ENCODE measurements around the gene PCCA.

The PCCA gene

DNA sequence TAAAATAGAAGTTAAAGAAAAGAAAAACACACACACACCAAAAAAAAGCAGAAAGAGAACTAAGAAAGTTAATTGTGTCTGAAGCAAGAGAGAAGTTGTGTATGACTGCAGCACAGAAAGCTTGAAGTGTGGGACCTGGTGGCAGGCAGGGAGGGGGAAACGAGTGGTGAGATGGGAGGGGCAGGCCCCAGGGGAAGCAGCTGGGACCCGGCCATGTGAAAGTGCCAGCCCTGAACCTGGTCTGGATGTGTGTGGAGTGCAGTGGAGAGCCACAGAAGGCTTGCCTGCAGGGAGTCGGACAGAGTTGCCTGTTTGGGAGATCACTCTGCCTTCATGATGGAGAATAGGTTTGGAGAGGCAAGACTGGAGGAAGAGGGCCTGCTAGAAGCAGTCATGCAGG, 300.7 kb downstream of the PCCA start:
- no peak for DNase-seq (ENCODE audit: low read depth)
- no peak for TF ChIP-seq CTCF (IDR thresholded peaks at IDR 0.05; ENCODE audit: low read depth, low read length, missing control alignments)
- no peak overlapping the region for H3K4me3 ChIP-seq (ENCODE audit: low read depth, low read length)

GRCh38 chr13:100392709-100393630, 304.1 kb downstream of the PCCA start:
- H3K4me3 ChIP-seq (ENCODE audit: low read depth, low read length), result no peak overlapping the region
- peak; percentile 34 for DNase-seq (ENCODE audit: low read depth)
- TF ChIP-seq CTCF (IDR thresholded peaks at IDR 0.05; ENCODE audit: low read depth, low read length, missing control alignments), result no peak

DNA sequence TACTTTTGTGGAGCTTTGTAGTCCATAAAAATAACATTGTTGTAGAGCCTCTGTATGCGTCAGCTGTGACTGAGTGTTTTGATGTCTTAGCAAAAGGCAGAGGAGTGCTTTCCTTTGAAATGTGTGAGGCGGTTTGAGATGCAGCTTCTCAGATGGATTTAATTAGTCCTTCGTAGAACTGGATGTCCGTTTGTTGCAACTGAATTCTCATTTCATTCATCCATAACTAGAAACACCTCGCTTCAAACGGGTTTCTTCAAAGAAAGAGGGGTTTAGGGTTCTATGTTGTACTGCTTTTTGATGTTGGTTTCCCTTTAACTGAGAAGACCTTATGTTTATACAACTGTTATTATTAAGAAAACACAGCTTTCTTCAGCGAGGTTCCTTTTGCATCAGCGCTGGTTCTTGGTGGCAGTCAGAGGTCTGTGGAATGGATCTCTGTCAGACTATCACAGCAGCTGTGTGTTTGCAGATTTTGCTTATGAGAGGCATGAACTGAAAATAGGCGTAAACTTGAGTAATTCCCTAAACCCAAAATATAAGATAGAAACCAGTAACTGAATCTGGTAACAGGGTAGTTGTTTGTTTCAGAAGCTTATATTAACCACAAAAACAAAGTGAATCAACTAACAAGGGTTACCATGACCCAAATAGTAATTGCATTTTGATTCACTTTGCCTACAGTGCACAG, 305.3 kb downstream of the PCCA start:
- no peak for TF ChIP-seq CTCF (IDR thresholded peaks at IDR 0.05; ENCODE audit: low read depth, low read length, missing control alignments)
- H3K4me3 ChIP-seq (ENCODE audit: low read depth, low read length), result no peak overlapping the region
- DNase-seq (ENCODE audit: low read depth), result peak; percentile 77

- no peak overlapping the region for H3K4me3 ChIP-seq (ENCODE audit: low read depth, low read length)
- no peak for TF ChIP-seq CTCF (IDR thresholded peaks at IDR 0.05; ENCODE audit: low read depth, low read length, missing control alignments)
- DNase-seq (ENCODE audit: low read depth), result no peak
Observed at GRCh38 chr13:100395698-100396373, 306.9 kb downstream of the PCCA start.

DNA sequence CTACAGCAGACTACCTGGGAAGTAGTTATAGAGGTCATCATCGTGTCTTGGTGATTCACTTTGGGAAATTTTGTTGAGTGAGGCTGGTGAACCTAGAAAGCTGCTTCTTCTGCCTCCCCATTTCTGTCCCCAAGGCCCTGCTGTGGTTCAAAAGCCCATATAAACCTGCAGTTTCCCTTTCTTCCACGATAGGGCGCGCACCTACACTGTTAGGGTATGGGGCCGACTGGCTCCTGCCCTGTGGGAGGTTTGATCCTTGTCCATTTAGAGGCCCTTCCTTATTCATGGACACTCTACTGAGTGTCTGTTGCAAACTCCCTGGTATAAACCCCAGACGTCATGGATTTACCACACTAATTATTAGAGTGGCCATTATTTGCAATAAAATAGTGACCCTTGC, 307.9 kb downstream of the PCCA start:
- no peak for TF ChIP-seq CTCF (IDR thresholded peaks at IDR 0.05; ENCODE audit: low read depth, low read length, missing control alignments)
- no peak overlapping the region for H3K4me3 ChIP-seq (ENCODE audit: low read depth, low read length)
- no peak for DNase-seq (ENCODE audit: low read depth)

DNA sequence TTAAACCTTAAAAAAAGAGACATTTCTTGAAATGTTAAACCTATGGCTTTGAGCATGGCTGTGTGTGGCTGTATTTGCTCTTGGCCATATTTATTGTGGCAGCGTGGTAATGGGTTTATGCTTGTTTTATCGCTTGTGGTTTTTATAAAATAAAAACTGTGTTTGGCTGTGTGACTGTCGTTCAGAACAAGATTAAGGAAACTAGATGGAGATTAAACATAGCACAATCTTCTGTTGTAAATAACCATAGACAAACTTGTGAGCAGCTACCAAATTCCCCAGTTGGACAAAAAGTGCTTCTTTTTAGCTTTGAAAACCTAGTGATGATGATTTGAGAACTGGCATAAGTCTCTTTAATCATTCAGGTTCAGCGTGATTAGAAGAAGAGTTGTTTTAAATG, 308.7 kb downstream of the PCCA start:
- TF ChIP-seq CTCF (IDR thresholded peaks at IDR 0.05; ENCODE audit: low read depth, low read length, missing control alignments), result no peak
- no peak for DNase-seq (ENCODE audit: low read depth)
- H3K4me3 ChIP-seq (ENCODE audit: low read depth, low read length), result no peak overlapping the region

Data from GM12864 (cell line).